Activated B cell treated with CpG ODN at 0.5 μM for 24 hours (primary cell): Measurements from ENCODE around the gene COPA. TPM values are rescaled to one million over a fixed set of nuclear protein-coding genes. Genes with fewer than 3 reads are reported as not detected.
"Not testable (repeated sequence)": the region's sequence is repeated elsewhere in the genome, so short reads cannot be mapped to it uniquely, and the experiment has no call there.

ENCODE experiments used
- ATAC-seq: fragments of 200-7000 bp; cut with Tn5 transposase; one replicate; pipeline ENCODE4 v1.10.0; 2021; ENCODE audit warnings: low read depth, mild to moderate bottlenecking, moderate library complexity
- CTCF ChIA-PET: fragments of 350-600 bp; sonication (Branson Sonifier 250); formaldehyde crosslinking; loops from one replicate; lab custom pipeline; 2021; ENCODE audit warnings: antibody characterized with exemption; lab: Charles Lee
- POLR2A ChIA-PET: fragments of 350-600 bp; sonication (Branson Sonifier 250); formaldehyde crosslinking; loops from one replicate; lab custom pipeline; 2021; ENCODE audit warnings: antibody characterized with exemption; lab: Charles Lee
- DNase-seq: peaks from one replicate; pipeline ENCODE4 v3.0.0; 2022
- H3K27ac Mint-ChIP-seq: one replicate; pipeline ENCODE4 v1.8.0; 2020; ENCODE audit warnings: mixed read lengths
- H3K27me3 Mint-ChIP-seq: one replicate; pipeline ENCODE4 v1.8.0; 2021; ENCODE audit warnings: mixed read lengths
- H3K36me3 Mint-ChIP-seq: one replicate; pipeline ENCODE4 v1.8.0; 2021; ENCODE audit warnings: low read depth, mixed read lengths
- H3K4me1 Mint-ChIP-seq: one replicate; pipeline ENCODE4 v1.8.0; 2021; ENCODE audit warnings: mixed read lengths
- H3K4me3 Mint-ChIP-seq: one replicate; pipeline ENCODE4 v1.8.0; 2020; ENCODE audit warnings: mild to moderate bottlenecking, mixed read lengths
- H3K9me3 Mint-ChIP-seq: one replicate; pipeline ENCODE4 v1.8.0; 2020; ENCODE audit warnings: mixed read lengths
- CTCF ChIP-seq: fragments of 200-600 bp; IDR thresholded peaks from one replicate; pipeline ENCODE4 v1.8.0; 2022; ENCODE audit warnings: antibody characterized with exemption, mild to moderate bottlenecking
- intact Hi-C: fragments of 100-400 bp; cut with micrococcal nuclease; formaldehyde crosslinking; loops from one replicate; pipeline ENCODE4 v1.15.1; 2024
- total RNA-seq: library from RNA; stranded (reverse); gene quantifications from 2 replicates; pipeline ENCODE4 v1.2.3, GENCODE V29; 2022

Gene COPA
- total RNA-seq, result 161 and 174 TPM in 2 replicates

- peak within 1 kb of the TSS; percentile 98 for H3K27ac Mint-ChIP-seq
- DNase-seq, result peak; percentile 83
- ChIA-PET CTCF (no interaction called here), POLR2A (interaction anchor here (0.7 to 1.3 kb wide), 4 partner anchors 32 to 101 kb away, joined by 5 to 10 read pairs (median 6); partner anchors contain the start of gene DCAF8)
- no peak for TF ChIP-seq CTCF
- intact Hi-C loops, result loop anchor here (1.0 to 10.0 kb wide), 4 partner anchors 36 to 264 kb away; partner anchors contain the start of gene DCAF8
- H3K4me1 Mint-ChIP-seq, result peaks cover 68% of the 10 kb centered on the region
- peak within 1 kb of the TSS; percentile 99 for H3K4me3 Mint-ChIP-seq
- peaks cover 71% of the 10 kb centered on the region for H3K36me3 Mint-ChIP-seq
- no peaks in the 10 kb centered on the region for H3K9me3 Mint-ChIP-seq
- ATAC-seq, result peak; percentile 88
- no peaks in the 10 kb centered on the region for H3K27me3 Mint-ChIP-seq
These were observed at the start of gene COPA, which contains the start of gene NCSTN for GRCh38 chr1:160342953-160343869. Gene COPA (minus strand): TSS chr1:160343250. CDS start chr1:160343170, 80 bp downstream. Gene NCSTN (plus strand): TSS chr1:160343383. CDS start chr1:160343397, 14 bp downstream.

- ATAC-seq, H3K36me3 Mint-ChIP-seq, H3K4me1 Mint-ChIP-seq, H3K4me3 Mint-ChIP-seq, H3K27me3 Mint-ChIP-seq, POLR2A ChIA-PET, intact Hi-C loops, H3K27ac Mint-ChIP-seq, CTCF ChIA-PET, H3K9me3 Mint-ChIP-seq, DNase-seq: not testable (repeated sequence)
These were observed 45.4 kb upstream of the COPA start for GRCh38 chr1:160388406-160388805.

- H3K27me3 Mint-ChIP-seq, intact Hi-C loops, CTCF ChIA-PET, H3K27ac Mint-ChIP-seq, POLR2A ChIA-PET, H3K9me3 Mint-ChIP-seq, DNase-seq, ATAC-seq, H3K36me3 Mint-ChIP-seq, H3K4me1 Mint-ChIP-seq, H3K4me3 Mint-ChIP-seq: not testable (repeated sequence)
These were observed 41.8 kb upstream of the COPA start for GRCh38 chr1:160384812-160385211.

- no peak for TF ChIP-seq CTCF
- POLR2A ChIA-PET, result interaction anchor here (1.1 to 1.4 kb wide), 2 partner anchors 29 to 277 kb away, joined by 3 to 6 read pairs; no protein-coding TSS in a partner anchor
- CTCF ChIA-PET, result interaction anchor here (1.0 to 8.0 kb wide), 18 partner anchors 10 to 331 kb away, joined by 3 to 63 read pairs (median 6); no protein-coding TSS in a partner anchor
- Mint-ChIP-seq H3K27me3 (no peaks in the 10 kb centered on the region), H3K9me3 (no peaks in the 10 kb centered on the region), H3K4me3 (no peak overlapping the region), H3K36me3 (no peaks in the 10 kb centered on the region), H3K4me1 (peaks cover 26% of the 10 kb centered on the region), H3K27ac (no peak overlapping the region)
- intact Hi-C loops, result loop anchor here (2.0 to 5.0 kb wide), 2 partner anchors 70 to 269 kb away; no protein-coding TSS in a partner anchor
- no peak for ATAC-seq
- no peak for DNase-seq
These were observed 34.6 kb upstream of the COPA start for GRCh38 chr1:160377585-160378206.

- ChIA-PET CTCF (interaction anchor here (0.6 to 8.0 kb wide), 37 partner anchors 9 to 330 kb away, joined by 3 to 63 read pairs (median 4); partner anchors contain the start of genes CASQ1 and PEA15), POLR2A (interaction anchor here (0.6 to 2.1 kb wide), 7 partner anchors 28 to 276 kb away, joined by 3 to 6 read pairs (median 3); partner anchors contain the start of genes COPA and NCSTN)
- peaks cover 26% of the 10 kb centered on the region for H3K4me1 Mint-ChIP-seq
- ATAC-seq (peak; percentile 70), DNase-seq (no peak)
- H3K9me3 Mint-ChIP-seq, result no peaks in the 10 kb centered on the region
- intact Hi-C loops, result loop anchor here (1.0 to 5.0 kb wide), 10 partner anchors 22 to 440 kb away; no protein-coding TSS in a partner anchor
- peak overlapping the region; percentile 33 for H3K4me3 Mint-ChIP-seq
- no peaks in the 10 kb centered on the region for H3K36me3 Mint-ChIP-seq
- TF ChIP-seq CTCF, result peak; percentile 63
- H3K27me3 Mint-ChIP-seq, result no peaks in the 10 kb centered on the region
- H3K27ac Mint-ChIP-seq, result no peak overlapping the region
These were observed 33.6 kb upstream of the COPA start for GRCh38 chr1:160376525-160377131.
